Esophagus squamous epithelium (tissue), 4 donors: ENCODE results near the gene SYNPO.

Source experiments
- CTCF ChIP-seq, 6 experiments: fragments of 450-650 bp in 4 of 6; fragments of 200-600 bp in 2 of 6; sonication (generic) in 2 of 6; IDR thresholded peaks; one replicate each; pipeline ENCODE4 v1.5.1; 2016 to 2019; ENCODE audit warnings: antibody characterized with exemption in 6 of 6, mild to moderate bottlenecking in 4 of 6, moderate library complexity in 4 of 6
- POLR2A ChIP-seq, 4 donors: fragments of 450-650 bp; IDR thresholded peaks; one replicate each; pipeline ENCODE4 v1.6.1; 2017; ENCODE audit warnings: antibody characterized with exemption in 4 of 4, mild to moderate bottlenecking in 4 of 4, moderate library complexity in 3 of 4

GRCh38 chr5:150633429-150633828, 7.0 kb upstream of the SYNPO start:
- TF ChIP-seq CTCF (IDR thresholded peaks at IDR 0.05), result no peak
- no peak for TF ChIP-seq POLR2A (IDR thresholded peaks at IDR 0.05)
